Stimulated activated CD8-positive, alpha-beta memory T cell treated with anti-CD3 and anti-CD28 coated beads, Interleukin-15, amount 100 ng/mL, for 48 hours (primary cell): Measurements from ENCODE around the gene TYK2.
"Not testable (repeated sequence)": the region's sequence is repeated elsewhere in the genome, so short reads cannot be mapped to it uniquely, and the experiment has no call there.

Experiments used
- DNase-seq, 2 donors: peaks; one replicate each; pipeline ENCODE4 v3.0.0-alpha.2; 2020; ENCODE audit warnings: low read depth in 2 of 2

Gene TYK2

DNA sequence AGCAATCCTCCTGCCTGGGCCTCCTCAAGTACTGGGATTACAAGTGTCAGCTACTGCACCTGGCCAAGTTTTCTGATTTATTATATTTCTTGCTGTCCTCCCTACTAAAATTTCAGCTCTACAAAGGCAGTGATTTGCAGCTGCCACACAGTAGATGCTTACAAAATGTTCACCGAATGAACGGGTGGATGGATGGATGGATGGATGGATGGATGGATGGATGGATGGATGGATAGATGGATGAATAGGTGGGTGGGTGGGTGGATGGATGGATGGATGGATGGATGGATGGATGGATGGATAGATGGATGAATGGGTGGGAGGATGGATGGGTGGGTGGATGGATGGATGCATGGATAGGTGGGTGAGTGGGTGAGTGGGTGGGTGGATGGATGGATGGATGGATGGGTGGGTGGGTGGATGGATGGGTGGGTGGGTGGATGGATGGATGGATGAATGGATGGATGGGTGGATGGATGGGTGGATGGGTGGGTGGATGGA lies 3.2 kb downstream of the TYK2 start:
- not testable (repeated sequence) for DNase-seq

DNA sequence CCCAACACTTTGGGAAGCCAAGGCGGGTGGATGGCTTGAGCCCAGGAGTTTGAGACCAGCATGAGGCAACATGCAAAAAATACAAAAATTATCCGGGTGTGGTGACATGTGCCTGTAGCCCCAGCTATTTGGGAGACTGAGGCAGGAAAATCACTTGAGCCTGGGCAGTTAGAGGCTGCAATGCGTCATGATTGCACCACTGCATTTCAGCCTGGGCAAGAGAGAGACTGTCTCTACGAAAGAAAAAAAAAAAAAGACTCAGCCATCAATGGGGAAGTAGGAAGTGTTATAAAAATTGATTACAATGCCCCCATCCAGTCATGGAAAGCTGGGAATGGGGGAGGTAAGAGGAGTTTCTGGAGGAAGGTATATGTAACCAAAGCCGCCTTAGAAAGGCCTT lies 5.4 kb downstream of the TYK2 start:
- no peak for DNase-seq

DNA sequence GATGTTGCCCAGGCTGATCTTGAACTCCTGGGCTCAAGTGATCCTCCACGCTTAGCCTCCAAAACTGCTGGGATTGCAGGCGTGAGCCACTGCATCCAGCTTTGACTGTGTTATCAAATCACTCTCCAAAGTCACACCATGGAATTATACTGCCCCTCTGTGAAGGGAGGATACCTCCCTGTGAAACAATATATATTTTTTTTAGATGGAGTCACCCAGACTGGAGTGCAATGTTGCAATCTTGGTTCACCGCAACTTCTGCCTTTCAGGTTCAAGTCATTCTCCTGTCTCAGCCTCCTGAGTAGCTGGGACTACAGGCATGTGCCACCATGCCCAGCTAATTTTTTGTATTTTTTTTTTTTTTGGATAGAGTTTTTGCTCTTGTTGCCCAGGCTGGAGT lies 7.7 kb downstream of the TYK2 start:
- no peak for DNase-seq

DNA sequence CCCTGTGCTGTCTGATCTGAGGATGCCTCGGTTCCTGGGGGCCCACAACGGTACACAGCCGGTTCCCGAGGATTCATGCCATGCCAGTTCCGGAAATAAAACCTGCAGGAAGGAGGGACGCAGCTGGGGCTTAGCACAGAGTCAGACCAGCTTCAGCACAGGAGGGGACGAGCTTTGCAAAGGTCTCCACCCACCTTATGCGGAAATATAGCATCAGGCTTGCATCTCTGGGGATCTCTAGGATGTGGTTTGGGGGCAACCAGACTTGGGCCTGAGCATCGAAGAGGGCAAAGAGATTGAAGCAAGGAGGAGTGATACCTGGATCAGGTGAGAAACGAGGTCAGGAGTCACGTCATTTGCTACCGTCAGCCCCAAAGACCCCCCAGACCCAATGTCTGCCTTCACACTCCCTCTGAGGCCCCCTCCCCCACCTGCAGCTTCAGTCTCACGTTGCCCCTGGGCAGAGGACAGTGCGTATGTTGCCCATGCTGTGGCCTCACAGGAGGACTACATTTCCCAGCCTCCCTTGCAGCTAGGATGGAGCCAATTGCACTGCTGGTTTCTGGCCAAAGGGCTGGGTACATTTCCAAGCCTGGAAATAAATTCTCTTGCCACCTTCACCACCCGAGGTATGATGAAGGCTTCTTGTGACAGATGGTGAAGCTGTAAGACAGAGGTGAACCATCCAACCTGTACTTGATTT lies 12.1 kb downstream of the TYK2 start:
- DNase-seq, result no peak

DNA sequence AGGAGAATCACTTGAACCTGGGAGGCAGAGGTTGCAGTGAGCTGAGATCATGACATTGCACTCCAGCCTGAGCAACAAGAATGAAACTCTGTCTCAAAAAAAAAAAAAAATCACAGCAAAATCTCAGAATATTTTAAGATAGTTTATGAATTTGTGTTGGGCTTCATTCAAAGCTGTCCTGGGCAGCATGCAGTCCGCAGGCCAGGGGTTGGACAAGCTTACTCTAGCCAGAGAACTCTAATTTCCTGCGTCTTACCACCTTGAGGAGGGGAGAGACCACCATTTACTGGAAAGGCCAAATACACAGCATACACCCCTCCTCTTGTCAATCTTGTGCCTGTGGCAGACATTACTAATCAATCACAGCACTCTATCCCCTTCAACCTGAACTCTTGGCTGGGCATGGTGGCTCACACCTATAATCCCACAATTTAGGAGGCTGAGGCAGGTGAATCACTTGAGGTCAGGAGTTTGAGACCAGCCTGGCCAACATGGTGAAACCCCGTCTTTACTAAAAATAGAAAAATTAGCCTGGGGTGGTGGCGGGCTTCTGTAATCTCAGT lies 13.3 kb downstream of the TYK2 start:
- not testable (repeated sequence) for DNase-seq

DNA sequence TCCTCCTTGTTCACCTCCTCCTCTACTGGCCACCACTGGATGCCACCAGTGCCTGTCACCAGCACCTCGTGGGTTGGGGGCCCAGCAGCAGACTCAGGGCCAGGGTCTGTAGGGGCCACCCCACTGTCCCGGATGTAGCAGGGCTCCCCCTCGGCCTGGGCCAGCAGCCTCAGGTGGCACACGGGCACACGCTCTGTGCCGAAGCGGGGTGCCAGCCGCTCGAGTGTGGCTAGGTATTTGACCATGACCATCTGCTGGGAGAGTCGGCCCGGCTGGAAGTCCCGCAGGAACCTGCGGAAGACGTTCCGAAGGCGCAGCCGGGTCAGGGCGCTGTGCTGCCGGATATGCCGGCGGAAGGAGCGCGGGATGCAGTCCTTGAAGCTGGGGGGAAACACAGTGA lies 14.9 kb downstream of the TYK2 start:
- no peak for DNase-seq

DNA sequence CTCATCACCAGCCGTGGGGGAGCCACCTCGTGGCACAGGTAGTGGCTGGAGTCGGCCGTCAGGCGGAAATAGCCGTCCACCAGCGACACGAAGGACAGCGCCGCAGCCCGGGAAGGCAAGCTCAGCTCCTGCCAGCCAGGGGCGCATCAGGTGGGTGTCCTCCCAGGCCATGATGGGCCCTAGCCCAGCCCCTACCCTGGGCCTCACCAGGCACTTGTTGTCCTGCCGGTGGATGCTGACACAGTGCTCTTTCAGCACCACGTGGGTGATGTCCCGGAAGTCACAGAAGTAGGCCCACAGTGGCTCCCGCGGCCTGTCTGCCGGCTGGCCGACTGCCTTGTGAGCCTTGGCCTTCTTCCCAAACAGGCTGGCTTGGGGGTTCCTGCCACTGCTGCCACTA lies 15.7 kb downstream of the TYK2 start:
- no peak for DNase-seq

DNA sequence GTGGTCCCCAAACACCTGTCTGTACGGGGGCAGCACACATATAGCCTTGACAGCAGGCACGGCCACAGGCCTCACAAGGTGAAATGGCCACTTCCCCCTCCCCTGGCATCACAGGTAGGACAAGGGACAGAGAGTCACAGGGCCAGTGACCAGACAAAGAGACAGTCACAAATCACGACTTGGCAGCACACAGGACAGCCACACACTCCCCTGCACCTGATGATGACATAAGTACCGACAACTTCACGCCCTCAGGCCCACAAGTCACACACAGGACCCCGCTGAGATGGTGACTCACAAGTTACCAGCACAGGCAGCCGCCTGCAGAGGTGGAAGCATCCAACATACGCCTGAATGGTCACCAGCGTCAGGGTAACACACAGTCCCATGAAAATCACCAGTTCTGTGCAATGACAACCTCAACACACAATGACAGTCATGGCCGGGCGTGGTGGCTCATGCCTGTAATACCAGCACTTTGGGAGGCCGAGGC lies 16.5 kb downstream of the TYK2 start:
- DNase-seq, result no peak

DNA sequence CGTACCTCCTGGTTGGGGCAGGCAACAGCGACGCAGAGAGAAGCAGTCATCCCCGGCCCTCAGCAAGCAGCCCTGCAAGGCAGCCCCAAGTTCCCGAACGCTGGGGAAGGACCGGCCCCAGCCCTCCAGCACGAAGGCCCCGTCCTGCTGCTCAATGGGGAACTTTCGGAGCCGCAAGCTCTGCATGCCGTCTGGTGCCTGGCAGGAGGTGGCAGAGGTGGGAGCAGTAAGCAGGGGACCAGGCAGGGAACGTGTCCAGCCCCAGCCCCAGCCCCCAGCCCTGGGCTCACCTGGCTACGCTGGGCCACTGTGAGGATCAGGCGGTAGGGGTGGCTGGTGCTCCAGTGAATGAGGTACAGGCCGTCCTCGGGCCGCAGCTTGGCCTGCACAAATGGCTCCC lies 18.1 kb downstream of the TYK2 start:
- DNase-seq, result no peak

DNA sequence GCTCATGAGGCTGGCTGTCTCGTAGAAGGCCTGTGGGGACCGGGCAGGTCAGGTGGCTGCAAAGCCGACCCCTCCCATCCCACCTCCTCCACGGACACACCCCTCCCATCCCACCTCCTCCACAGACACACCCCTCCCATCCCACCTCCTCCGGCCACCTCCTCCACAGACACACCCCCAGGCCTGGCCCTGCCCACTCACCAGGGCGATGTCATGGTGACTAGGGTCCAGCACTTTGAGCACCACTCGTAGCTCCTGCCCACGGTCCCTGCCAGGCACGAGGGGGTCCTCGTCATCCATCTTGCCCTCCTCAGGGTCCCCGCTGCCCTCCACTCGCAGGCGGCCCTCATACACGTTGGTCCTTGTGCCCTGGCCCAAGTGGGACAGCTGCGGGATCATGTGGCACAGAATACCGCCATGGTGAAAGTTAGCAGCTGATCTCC lies 18.8 kb downstream of the TYK2 start:
- no peak for DNase-seq

DNA sequence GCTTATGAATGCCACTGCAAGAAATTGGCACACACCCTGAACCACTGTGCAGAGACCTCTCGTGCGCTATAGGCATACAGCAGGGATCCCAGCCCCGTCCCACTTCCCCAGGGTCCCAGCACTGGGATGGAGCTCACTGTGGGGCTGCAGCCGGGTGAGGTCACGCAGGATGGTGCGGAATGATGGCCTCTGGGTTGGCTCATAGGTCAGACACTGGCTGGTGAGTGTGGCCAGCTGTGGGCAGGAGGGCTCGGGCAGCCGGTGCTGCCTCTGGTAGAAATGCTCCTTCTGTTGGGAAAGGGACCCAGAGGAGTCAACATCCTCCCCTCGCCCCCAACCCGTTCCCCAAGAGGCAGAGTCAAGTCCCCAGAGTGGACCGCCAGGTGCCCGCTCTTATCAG lies 23.9 kb downstream of the TYK2 start:
- DNase-seq, result no peak

DNA sequence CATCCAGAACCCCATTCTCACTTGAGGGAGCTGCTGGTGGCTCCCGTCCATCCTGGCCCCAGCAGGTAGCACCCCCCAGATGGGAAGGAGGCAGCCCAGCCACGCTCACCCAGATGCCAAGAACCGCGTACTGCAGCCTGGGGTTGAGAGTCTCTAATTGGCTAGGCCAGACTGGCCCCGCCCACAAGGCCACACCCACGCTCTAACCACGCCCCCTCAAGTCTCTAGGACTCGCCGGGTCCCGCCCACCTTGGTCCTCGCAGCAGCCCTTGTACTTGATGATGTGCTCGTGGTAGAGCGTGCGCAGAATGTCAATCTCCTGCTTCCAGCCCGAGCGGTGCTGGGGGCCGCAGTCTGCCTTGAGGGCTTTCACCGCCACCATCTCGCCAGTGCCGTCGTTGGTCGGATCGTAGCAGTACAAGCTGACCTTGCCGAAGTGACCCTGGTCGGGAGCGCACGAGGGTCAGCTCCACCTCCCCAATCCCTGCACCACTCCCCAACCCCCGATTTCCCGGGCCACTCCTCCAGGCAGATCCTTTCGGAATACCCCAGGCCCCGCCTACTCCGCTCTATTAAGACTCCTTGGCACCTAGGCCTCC lies 26.5 kb downstream of the TYK2 start:
- DNase-seq, result peak; percentile 37 to 47

DNA sequence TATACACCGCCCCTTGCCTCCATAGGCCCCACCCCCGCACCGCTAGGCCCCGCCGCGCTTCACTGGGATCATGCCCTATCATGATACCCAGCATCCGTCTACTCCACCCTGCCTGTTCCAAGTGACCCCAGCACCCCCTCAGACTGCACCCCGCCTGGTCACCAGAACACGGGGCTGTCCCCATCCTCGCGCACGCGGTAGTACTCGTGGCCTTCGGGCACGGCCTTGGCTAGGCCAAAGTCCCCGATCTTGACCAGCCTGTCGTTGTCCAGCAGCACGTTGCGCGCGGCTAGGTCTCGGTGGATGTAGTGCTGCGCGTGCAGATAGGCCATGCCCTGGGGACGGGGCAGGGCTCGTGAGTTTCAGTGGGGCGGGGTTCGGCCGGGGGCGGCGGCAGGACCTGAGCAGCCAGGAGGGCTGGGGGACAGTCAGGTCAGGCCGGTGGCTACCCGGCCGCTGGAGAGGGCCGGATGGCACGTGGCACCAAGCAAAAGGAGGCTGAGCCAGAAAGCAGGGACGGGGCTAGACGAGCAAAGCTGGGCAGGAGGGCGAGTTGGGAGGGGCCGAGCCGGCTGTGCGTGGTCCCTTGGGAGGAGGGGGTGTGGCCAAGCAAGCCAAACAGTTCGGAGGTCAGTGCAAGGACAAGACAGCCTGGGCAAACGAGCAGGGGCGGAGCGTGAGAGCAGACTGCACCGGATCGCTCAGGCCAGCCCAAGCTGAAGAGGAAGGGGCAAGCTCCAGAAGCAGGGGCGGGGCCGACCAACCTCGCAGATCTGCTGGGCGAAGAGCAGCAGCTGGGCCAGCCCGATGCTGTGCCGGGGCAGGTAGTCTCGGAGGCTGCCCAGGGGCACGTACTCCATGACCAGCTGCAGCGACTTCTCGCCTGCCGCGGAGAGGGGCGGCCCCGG lies 27.4 kb downstream of the TYK2 start:
- DNase-seq, result no peak

DNA sequence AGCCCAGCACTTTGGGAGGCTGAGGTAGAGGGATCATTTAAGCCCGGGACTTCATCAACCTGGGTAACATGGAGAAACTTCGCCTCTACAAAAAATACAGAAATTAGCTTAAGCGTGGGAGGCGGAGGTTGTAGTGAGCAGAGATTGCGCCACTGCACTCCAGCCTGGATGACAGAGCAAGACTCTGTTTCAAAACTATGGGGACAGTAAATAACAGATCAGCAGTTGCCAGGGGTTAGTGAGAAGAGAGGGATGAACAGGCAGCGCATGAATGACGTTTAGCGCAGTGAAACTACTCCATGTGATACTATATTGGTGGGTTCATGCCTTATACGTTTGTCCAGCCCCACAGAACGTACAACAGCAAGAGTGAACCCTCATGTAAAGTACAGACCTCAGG lies 33.9 kb downstream of the TYK2 start:
- no peak for DNase-seq

DNA sequence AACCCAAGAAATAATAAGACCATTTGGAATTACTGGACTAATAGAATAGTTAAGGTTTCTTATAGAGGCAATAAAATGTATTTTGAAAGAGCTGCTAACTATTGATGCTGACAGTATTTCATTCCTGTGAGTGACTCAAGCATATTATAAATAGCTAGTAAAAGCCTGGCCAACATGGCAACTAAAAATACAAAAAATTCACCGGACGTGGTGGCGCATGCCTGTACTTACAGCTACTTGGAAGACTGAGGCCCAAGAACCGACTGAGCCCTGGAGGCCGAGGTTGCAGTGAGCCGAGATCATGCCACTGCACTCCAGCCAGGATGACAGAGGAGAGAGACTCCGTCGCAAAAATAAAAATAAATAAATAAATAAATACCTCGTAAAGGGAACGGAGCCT lies 35.6 kb downstream of the TYK2 start:
- no peak for DNase-seq

DNA sequence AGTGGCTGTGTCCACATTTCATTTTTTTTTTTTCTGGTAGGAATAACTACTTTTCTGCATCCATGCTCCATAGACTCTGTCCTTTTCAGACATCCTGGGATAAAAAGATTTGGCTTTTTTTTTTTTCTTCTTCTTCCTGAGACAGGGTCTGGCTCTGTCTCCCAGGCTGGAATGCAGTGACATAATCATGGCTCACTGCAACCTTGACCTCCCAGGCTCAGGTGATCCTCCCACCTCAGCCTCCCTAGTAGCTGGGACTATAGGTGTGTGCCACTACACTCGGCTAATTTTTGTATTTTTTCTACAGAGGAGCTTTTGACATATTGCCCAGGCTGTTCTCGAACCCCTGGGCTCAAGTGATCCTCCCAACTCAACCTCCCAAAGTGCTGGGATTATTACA lies 36.9 kb downstream of the TYK2 start:
- DNase-seq, result no peak

DNA sequence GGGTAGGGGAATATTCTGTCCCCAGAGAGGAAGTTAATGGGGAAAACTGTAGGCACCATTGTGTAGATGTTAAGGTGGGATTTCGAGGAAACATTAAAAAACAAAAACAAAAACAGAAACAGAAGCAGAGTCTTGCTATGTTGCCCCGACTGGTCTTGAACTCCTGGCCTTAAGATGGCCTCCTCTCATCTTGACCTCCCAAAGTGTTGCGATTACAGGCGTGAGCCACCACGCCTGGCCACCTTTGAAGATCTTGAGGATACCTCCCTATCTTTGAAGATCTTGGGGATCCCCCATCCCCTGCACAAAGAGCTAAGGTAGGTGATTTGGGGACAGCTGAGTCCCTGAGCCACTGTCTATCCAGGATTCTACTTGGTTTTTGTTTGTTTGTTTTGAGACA lies 40.4 kb downstream of the TYK2 start:
- no peak for DNase-seq

DNA sequence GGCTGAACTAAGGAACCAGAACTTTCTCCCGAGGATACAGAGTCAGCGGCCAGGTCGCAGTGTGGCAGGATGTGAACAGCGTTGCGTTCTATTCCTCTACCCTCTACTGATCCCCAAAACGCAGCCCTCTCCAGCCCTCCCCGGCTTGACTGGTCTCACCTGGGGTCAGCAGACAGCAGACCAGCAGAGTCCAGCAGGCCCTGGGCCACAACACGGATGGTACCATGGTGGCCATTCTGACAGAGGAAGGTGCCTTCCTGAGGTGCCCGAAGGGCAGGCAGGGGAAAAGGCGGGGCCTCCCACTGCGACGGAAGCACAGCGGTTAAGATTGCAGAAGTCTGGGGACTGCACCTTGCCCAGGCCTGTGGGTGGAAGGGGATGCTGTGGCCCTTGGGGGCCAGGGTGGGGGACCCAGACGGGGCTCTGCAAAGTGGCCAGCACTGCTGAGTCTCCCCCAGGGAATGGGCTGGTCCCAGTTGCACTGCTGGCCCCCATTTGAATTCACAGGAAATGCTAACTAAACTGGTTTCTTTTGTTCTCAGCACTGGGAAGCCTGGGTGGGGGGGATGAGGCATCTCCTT lies 40.9 kb downstream of the TYK2 start, which contains the start of gene ICAM3:
ICAM3 (minus strand) TSS at position 245 of the 581 bp plus-strand sequence; CDS start at position 235, 10 bp downstream.
- DNase-seq, result peak; percentile 61

DNA sequence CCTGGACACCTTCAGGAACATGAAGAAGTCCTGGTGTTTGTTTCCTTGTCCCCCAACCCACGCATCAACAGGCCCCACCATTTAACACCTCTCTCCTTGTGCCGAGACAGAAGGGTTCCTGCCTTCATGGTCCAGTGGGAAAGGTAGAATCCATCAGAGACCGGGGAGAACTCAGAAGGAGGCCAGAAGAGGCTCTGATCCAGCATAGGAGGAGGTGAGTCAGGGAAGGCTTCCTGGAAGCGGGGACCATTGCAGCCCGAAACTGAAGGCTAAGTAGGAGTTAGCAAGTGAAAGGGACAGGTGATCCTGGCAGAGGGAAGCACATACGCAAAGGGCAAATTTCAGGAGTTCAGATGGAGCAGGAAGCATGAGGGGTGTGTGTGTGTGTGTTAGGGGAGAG lies 41.4 kb downstream of the TYK2 start:
- DNase-seq, result no peak

DNA sequence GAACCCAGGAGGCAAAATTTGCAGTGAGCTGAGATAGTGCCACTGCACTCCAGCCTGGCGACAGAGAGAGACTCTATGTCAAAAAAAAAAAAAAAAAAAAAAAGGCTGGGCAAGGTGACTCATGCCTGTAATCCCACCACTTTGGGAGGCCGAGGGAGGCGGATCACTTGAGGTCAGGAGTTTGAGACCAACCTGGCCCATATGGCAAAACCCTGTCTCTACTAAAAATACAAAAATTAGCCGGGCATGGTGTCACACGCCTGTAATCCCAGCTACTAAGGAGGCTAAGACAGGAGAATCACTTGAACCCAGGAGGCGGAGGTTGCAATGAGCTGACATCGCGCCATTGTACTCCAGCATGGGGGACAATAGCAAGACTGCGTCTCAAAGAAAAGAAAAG lies 43.6 kb downstream of the TYK2 start:
- DNase-seq, result not testable (repeated sequence)

DNA sequence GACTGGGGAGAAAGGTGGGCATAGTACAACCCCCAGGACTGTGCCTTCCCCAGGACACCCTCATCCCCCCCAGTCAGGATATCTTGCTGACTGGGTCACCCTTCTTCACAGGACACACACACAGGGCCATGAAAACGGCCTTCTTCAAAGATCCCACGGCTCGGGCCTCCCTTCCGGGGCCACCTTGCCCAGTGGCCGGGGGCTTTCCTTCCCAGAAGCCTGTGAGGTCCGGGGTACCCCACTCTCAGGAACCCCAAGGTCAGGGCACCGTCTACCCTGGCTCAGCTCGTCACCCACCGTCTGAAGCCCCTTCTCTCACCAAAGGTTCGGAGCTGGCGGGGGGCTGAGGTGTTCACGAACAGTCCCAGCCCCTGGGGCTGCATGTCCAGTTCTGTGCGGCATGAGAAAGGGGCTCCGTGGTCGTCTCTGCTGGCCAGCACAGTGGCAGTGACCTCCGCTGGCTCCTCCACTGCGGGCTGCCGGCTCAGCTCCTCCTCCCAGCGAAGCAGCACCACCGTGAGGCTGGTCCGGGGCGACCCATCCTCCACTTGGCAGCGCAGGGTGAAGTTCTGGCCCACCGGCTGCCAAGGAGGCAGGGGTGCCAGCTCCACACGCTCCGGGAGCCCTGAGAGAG lies 44.9 kb downstream of the TYK2 start:
- DNase-seq, result no peak
